Loucy (cell line): ENCODE results near the gene NELFB.

Experiments used
- CTCF ChIP-seq: fragments of 200-600 bp; sonication (generic); conservative IDR thresholded peaks from 2 replicates; pipeline ENCODE4 v1.5.1; 2014; ENCODE audit warnings: mild to moderate bottlenecking, antibody characterized with exemption, low read length
- EZH2phosphoT487 ChIP-seq: fragments of 200-600 bp; IDR thresholded peaks from 2 replicates; pipeline ENCODE4 v1.6.1; 2018; ENCODE audit warnings: antibody characterized with exemption, mild to moderate bottlenecking, moderate library complexity, borderline replicate concordance

DNA sequence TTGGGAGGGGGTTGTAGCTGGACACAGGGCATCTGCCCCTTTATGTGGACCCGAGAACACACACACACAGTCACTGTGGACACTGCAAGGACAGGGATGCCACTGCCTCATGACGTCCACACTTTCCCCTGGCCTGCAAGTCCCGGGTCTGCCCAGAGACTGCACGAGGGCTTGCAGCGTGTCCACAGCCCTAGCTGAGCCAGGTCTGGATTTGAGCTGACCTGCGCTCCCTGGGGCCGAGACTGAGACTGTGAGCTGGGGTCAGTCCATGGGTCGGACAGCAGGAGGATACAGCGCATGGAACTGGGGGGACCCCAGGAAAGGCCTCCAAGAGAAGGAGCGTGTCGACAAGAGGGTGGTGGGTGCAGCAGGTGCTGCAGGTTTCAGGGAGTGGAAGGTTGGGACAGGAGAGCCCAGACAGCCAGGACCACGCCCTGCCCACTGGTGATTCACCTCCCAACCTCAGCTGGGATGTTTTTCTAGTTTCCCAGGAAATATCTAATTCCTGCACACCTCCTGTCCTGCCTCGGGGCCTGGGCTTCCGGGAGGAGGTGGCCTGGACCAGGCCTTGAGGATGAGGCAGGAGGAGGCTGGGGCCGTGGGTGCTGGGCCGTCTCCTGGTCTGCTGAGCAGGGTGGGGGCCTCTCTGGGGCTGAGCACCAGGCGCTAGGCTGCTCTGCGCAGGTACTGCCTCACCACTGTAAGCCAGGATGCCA is 28.6 kb upstream of the NELFB start:
- no peak for TF ChIP-seq CTCF
- TF ChIP-seq EZH2phosphoT487: no peak
